NCI-H1417 treated with DMSO at 0.1 percent for 48 hours (cell line): Measurements from ENCODE around the gene PNMT.
"Not testable (repeated sequence)": the region's sequence is repeated elsewhere in the genome, so short reads cannot be mapped to it uniquely, and the experiment has no call there.

Source experiments
- DNase-seq: peaks from one replicate; lab custom pipeline; 2025; lab: John Stamatoyannopoulos, UW

Gene PNMT

DNA sequence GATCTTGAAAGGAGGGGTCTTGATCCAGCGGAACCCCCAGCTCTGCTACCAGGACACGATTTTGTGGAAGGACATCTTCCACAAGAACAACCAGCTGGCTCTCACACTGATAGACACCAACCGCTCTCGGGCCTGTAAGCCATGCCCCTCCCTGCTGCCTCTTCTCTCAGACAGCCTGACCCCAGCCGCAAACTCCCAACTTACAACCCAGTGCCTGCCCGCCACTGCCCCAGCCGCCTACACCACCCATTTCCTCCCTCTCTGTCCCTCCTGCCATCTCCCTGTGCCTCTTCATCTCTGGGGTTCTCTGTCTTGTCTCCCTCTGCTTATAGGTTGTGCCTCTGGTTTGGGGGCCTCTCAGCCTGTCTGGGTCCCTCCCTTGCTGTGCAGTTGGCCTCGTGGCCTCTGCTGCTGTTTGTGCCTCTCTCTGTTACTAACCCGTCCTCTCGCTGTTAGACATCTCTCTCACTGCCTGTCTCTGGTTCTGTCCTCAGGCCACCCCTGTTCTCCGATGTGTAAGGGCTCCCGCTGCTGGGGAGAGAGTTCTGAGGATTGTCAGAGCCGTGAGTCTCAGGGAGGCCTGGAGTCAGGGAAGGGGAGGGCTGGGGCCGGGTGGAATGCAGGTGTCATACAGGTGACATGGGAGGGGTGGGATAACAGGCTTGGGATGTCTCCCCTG lies 41.2 kb downstream of the PNMT start:
- no peak for DNase-seq

- no peak for DNase-seq
Observed at GRCh38 chr17:39709998-39710964, 42.0 kb downstream of the PNMT start.

- DNase-seq = not testable (repeated sequence)
Observed at GRCh38 chr17:39711071-39711470, 42.8 kb downstream of the PNMT start.

DNA sequence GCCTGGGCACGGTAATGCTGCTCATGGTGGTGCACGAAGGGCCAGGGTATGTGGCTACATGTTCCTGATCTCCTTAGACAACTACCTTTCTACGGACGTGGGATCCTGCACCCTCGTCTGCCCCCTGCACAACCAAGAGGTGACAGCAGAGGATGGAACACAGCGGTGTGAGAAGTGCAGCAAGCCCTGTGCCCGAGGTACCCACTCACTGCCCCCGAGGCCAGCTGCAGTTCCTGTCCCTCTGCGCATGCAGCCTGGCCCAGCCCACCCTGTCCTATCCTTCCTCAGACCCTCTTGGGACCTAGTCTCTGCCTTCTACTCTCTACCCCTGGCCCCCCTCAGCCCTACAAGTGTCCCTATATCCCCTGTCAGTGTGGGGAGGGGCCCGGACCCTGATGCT lies 43.6 kb downstream of the PNMT start:
- DNase-seq = no peak

- no peak for DNase-seq
Observed at GRCh38 chr17:39714234-39714633, 46.0 kb downstream of the PNMT start.

DNA sequence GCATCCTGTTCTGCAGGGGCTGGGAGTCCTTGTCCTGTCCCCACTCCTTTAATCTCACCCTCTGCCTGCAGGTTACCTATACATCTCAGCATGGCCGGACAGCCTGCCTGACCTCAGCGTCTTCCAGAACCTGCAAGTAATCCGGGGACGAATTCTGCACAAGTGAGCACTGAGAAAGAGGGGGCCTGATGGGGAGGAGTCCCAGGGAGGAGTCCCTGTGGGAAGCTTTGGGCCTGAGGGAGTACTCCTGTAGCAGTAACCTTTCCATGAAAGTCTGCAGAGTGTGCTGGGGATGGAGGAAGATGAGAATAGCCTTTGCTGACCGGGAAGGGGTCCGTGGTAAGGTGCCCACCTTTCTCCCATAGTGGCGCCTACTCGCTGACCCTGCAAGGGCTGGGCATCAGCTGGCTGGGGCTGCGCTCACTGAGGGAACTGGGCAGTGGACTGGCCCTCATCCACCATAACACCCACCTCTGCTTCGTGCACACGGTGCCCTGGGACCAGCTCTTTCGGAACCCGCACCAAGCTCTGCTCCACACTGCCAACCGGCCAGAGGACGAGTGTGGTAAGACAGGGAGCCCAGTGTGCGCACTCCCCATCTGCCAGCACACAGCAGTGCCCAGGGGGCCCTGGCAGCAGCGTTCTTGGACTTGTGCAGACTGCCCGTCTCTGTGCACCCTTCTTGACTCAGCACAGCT lies 47.3 kb downstream of the PNMT start:
- no peak for DNase-seq

DNA sequence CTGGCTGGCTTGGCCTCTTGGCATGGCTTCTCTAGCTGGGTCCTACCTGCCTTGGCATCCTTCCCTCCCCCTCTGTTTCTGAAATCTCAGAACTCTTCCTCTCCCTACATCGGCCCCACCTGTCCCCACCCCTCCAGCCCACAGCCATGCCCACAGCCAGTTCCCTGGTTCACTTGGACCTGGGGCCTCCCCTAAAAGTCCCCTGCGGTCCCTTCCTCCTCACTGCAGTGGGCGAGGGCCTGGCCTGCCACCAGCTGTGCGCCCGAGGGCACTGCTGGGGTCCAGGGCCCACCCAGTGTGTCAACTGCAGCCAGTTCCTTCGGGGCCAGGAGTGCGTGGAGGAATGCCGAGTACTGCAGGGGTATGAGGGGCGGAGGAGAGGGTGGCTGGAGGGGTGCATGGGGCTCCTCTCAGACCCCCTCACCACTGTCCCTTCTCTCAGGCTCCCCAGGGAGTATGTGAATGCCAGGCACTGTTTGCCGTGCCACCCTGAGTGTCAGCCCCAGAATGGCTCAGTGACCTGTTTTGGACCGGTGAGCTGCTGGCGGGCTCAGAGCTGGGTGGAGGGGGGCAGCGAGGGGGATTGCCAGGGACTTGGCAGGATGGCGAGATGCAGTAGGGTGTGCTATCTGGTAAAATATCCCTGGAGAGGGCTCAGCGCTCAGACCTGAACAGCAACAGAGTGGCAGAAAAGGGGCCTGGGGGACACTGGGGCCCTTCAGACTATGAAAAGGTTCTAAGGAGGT lies 48.0 kb downstream of the PNMT start:
- DNase-seq = no peak

DNA sequence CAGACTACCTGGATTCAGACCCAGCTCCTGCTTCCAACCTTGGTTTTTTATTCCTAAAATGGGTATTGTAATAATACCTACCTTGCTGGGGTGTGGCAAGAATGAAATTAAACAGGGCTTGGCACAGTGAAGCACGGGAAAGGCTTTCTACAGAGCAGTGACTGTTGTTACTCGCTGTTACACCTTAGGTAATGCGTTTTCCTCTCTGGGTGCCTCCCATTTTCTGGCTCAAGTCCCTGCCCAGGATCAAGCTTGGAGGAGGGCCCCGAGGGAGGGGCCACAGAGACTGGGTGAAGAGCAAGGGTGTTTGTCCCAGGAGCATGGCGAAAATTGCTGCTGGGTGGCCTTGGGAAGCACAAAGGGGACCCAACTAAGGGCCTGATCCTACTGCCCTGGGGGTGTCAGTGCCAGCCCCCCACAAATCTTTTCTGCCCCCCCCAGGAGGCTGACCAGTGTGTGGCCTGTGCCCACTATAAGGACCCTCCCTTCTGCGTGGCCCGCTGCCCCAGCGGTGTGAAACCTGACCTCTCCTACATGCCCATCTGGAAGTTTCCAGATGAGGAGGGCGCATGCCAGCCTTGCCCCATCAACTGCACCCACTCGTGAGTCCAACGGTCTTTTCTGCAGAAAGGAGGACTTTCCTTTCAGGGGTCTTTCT lies 48.8 kb downstream of the PNMT start:
- DNase-seq = no peak

DNA sequence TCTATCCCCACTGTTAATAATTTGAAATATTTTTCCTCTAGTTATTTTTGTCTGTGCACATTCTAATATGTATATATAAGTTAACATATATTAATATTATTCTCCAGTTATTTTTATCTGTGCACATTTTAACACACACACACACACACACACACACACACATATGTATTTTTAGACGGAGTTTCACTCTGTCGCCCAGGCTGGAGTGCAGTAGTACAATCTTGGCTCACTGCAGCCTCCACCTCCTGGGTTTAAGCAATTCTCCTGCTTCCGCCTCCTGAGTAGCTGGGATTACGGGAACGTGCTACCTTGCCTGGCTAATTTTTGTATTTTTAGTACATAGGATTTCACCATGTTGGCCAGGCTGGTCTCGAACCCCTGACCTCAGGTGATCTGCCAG lies 49.4 kb downstream of the PNMT start:
- no peak for DNase-seq

- DNase-seq = no peak
Observed at GRCh38 chr17:39719563-39720355, 51.5 kb downstream of the PNMT start.
